Natural killer cell (primary cell): ENCODE data around the gene PLAU. TPM values are rescaled to one million over a fixed set of nuclear protein-coding genes. Genes with fewer than 3 reads are reported as not detected.
A peak's percentile ranks its signal among the peaks of the same experiment; 100 is the strongest.
"Not testable (repeated sequence)": the region's sequence is repeated elsewhere in the genome, so short reads cannot be mapped to it uniquely, and the experiment has no call there.

Source experiments
- ATAC-seq, 3 donors: fragments of 150-1000 bp in 2 of 3; fragments of 200-7000 bp in 1 of 3; cut with Tn5 transposase; 1 replicate in 1 of 3; 2 replicates in 2 of 3; pipeline ENCODE4 v1.10.0; 2021; ENCODE audit warnings: mild to moderate bottlenecking in 2 of 3, moderate library complexity in 2 of 3
- DNase-seq, 2 donors: peaks; one replicate each; pipeline versions ENCODE4 v3.0.0 to v3.0.0-alpha.2; 2013 to 2021; ENCODE audit warnings: mixed read lengths in 1 of 2
- H3K27ac ChIP-seq: one replicate; pipeline ENCODE4 v1.5.1; 2013; ENCODE audit warnings: mild to moderate bottlenecking, low read length
- H3K27me3 ChIP-seq: one replicate; pipeline ENCODE4 v1.6.1; 2013; ENCODE audit warnings: low read length; ENCODE audit not compliant: control insufficient read depth, insufficient read depth
- H3K36me3 ChIP-seq: one replicate; pipeline ENCODE4 v1.6.1; 2013; ENCODE audit warnings: low read length; ENCODE audit not compliant: control insufficient read depth, insufficient read depth
- H3K4me1 ChIP-seq: one replicate; pipeline ENCODE4 v1.6.1; 2013; ENCODE audit warnings: low read length; ENCODE audit not compliant: control insufficient read depth, insufficient read depth
- H3K4me3 ChIP-seq: one replicate; pipeline ENCODE4 v1.5.1; 2013; ENCODE audit warnings: low read length
- H3K9me3 ChIP-seq: one replicate; pipeline ENCODE4 v1.6.1; 2013; ENCODE audit warnings: low read length; ENCODE audit not compliant: control insufficient read depth, insufficient read depth
- H3K27ac Mint-ChIP-seq, 2 donors: one replicate each; pipeline ENCODE4 v1.8.0; 2022; ENCODE audit warnings: mild to moderate bottlenecking in 2 of 2, mixed read lengths in 2 of 2, moderate library complexity in 1 of 2
- H3K27me3 Mint-ChIP-seq, 2 donors: one replicate each; pipeline ENCODE4 v1.8.0; 2022; ENCODE audit warnings: low read depth in 2 of 2, mixed read lengths in 2 of 2
- H3K36me3 Mint-ChIP-seq: one replicate; pipeline ENCODE4 v1.8.0; 2022; ENCODE audit warnings: mixed read lengths
- H3K4me1 Mint-ChIP-seq, 2 donors: one replicate each; pipeline ENCODE4 v1.8.0; 2022; ENCODE audit warnings: mixed read lengths in 2 of 2
- H3K4me3 Mint-ChIP-seq: one replicate; pipeline ENCODE4 v1.8.0; 2022; ENCODE audit warnings: mild to moderate bottlenecking, moderate library complexity, mixed read lengths
- H3K9me3 Mint-ChIP-seq, 2 donors: one replicate each; pipeline ENCODE4 v1.8.0; 2022; ENCODE audit warnings: mixed read lengths in 2 of 2
- CTCF ChIP-seq: fragments of 200-600 bp; IDR thresholded peaks from one replicate; pipeline ENCODE4 v1.8.0; 2022; ENCODE audit warnings: antibody characterized with exemption
- WGBS: methylation state at CpG from one replicate; pipeline ENCODE4 v1.1.7; 2013; ENCODE audit warnings: missing lambda C conversion rate; ENCODE audit not compliant: insufficient coverage; 5-methylcytosine and 5-hydroxymethylcytosine counted together
- intact Hi-C: fragments of 100-400 bp; cut with micrococcal nuclease; formaldehyde crosslinking; loops from one replicate; pipeline ENCODE4 v1.14.2; 2022
- total RNA-seq, 4 donors: library from RNA; stranded (reverse); fragments of 120-200 nt in 1 of 4; gene quantifications; one replicate each; pipeline versions ENCODE4 v1.2.3 to v1.2.4, GENCODE V29; 2013 to 2022

The PLAU gene
- total RNA-seq, 3 donors from 2014 or later (not counting 1 experiment from before 2014, with no cell fraction given): 0.12 to 1.6 (median 0.32) TPM

GRCh38 chr10:73959484-73960243 lies 48.7 kb downstream of the PLAU start:
- H3K36me3 ChIP-seq: no peaks in the 10 kb centered on the region
- Mint-ChIP-seq H3K27me3 (no peaks in the 10 kb centered on the region), H3K4me1 (peaks cover 51 to 64% of the 10 kb centered on the region in 2 donors), H3K9me3 (no peaks in the 10 kb centered on the region), H3K36me3 (no peaks in the 10 kb centered on the region), H3K4me3 (peak overlapping the region; percentile 21), H3K27ac (peak overlapping the region; percentile 92 to 94)
- H3K4me1 ChIP-seq: peaks cover 59% of the 10 kb centered on the region
- no peaks in the 10 kb centered on the region for H3K9me3 ChIP-seq
- WGBS: 61% methylated on average over 6 of the region's 6 CpGs
- ATAC-seq: peak; percentile 7 to 24 (median 18)
- peak overlapping the region; percentile 78 for H3K27ac ChIP-seq
- no peak for DNase-seq
- no peak for TF ChIP-seq CTCF
- no peaks in the 10 kb centered on the region for H3K27me3 ChIP-seq
- no peak overlapping the region for H3K4me3 ChIP-seq
- intact Hi-C loops: loop anchor here (5.0 kb wide), 2 partner anchors 72 to 118 kb away; no protein-coding TSS in a partner anchor

GRCh38 chr10:73962386-73962785 lies 51.5 kb downstream of the PLAU start:
- 98% methylated on average over 2 of the region's 2 CpGs for WGBS
- no peaks in the 10 kb centered on the region for H3K9me3 Mint-ChIP-seq
- ATAC-seq (no peak), DNase-seq (no peak)
- H3K27ac Mint-ChIP-seq: no peak overlapping the region
- no peak overlapping the region for H3K27ac ChIP-seq
- intact Hi-C loops: no loop called here
- no peaks in the 10 kb centered on the region for H3K27me3 ChIP-seq
- no peaks in the 10 kb centered on the region for H3K27me3 Mint-ChIP-seq
- no peaks in the 10 kb centered on the region for H3K9me3 ChIP-seq
- no peaks in the 10 kb centered on the region for H3K36me3 Mint-ChIP-seq
- peaks cover 31 to 54% of the 10 kb centered on the region in 2 donors for H3K4me1 Mint-ChIP-seq
- TF ChIP-seq CTCF: no peak
- H3K4me3 ChIP-seq: no peak overlapping the region
- no peaks in the 10 kb centered on the region for H3K36me3 ChIP-seq
- H3K4me1 ChIP-seq: peaks cover 57% of the 10 kb centered on the region
- H3K4me3 Mint-ChIP-seq: no peak overlapping the region

DNA sequence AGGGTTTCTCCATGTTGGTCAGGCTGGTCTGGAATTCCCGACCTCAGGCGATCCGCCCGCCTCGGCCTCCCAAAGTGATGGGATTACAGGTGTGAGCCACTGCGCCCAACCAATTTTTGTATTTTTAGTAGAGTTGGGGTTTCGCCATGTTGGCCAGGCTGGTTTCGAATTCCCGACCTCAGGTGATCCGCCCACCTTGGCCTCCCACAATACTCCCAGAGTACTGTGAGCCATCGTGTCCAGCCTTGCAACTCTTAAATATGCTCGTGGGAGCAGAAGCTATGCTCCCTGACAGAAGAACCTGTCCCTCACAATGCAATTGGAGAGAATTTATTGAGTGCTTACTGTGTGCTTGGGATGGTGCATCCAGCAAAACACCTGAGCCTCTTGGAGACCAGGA lies 52.6 kb downstream of the PLAU start:
- H3K27ac Mint-ChIP-seq, ATAC-seq, H3K9me3 ChIP-seq, DNase-seq, H3K36me3 Mint-ChIP-seq, H3K9me3 Mint-ChIP-seq, intact Hi-C loops, H3K4me3 ChIP-seq, H3K27ac ChIP-seq, H3K27me3 ChIP-seq, H3K27me3 Mint-ChIP-seq, H3K4me3 Mint-ChIP-seq, H3K36me3 ChIP-seq: not testable (repeated sequence)
- H3K4me1 Mint-ChIP-seq: peaks cover 38 to 55% of the 10 kb centered on the region in 2 donors
- 93% methylated on average over 12 of the region's 12 CpGs for WGBS
- peaks cover 57% of the 10 kb centered on the region for H3K4me1 ChIP-seq

DNA sequence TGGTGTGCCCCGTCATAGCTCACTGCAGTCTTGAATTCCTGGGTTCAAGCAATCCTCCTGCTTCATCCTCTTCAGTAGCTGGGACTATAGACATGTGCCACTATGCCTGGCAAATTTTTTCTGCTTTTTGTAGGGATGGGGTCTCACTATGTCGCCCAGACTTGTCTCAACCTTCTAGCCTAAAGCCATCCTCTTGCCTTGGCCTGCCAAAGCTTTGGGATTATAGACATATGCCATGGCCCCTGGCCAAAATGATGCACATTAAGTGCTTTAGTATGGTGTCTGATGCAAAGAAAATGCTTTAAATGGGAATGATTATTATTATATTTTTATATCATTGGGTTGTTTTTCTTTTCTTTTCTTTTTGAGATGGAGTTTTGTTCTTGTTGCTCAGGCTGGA lies 53.8 kb downstream of the PLAU start:
- H3K27ac Mint-ChIP-seq: no peak overlapping the region
- TF ChIP-seq CTCF: no peak
- 96% methylated on average over 2 of the region's 2 CpGs for WGBS

DNA sequence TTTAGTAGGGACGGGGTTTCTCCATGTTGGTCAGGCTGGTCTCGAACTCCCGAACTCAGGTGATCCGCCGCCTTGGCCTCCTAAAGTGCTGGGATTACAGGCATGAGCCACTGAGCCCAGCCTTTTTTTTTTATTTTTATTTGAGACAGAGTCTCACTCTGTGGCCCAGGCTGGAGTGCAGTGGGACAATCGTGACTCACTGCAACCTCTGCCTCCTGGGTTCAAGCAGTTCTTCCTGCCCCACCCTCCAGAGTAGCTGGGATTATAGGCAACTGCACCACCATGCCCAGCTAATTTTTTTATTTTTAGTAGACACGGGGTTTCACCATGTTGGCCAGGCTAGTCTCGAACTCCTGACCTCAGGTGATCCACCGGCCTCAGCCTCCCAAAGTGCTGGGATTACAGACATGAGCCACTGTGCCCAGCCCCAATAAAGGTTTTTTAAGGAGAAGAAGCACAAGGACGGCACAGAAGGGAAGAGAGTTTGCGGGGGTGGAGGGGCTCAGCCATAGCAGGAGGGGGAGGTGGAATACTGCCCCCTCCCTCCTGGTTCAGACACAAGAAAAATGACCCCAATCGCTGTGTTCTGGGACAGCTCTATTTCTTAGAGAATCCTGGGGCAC lies 54.4 kb downstream of the PLAU start:
- H3K27ac ChIP-seq, H3K36me3 ChIP-seq, H3K27me3 ChIP-seq, DNase-seq, H3K4me3 Mint-ChIP-seq, ATAC-seq, intact Hi-C loops, H3K27me3 Mint-ChIP-seq, H3K36me3 Mint-ChIP-seq, H3K9me3 ChIP-seq, H3K9me3 Mint-ChIP-seq, H3K27ac Mint-ChIP-seq, H3K4me3 ChIP-seq: not testable (repeated sequence)
- peaks cover 38 to 52% of the 10 kb centered on the region in 2 donors for H3K4me1 Mint-ChIP-seq
- peaks cover 50% of the 10 kb centered on the region for H3K4me1 ChIP-seq
- 95% methylated on average over 12 of the region's 12 CpGs for WGBS

More for the DNA sequence above, 53.8 kb downstream of the PLAU start:
- no peaks in the 10 kb centered on the region for H3K36me3 ChIP-seq
- no peaks in the 10 kb centered on the region for H3K9me3 ChIP-seq
- H3K27me3 Mint-ChIP-seq: no peaks in the 10 kb centered on the region
- no peaks in the 10 kb centered on the region for H3K27me3 ChIP-seq
- H3K4me3 ChIP-seq: no peak overlapping the region
- no peak overlapping the region for H3K27ac ChIP-seq
- H3K4me1 Mint-ChIP-seq: peaks cover 40 to 55% of the 10 kb centered on the region in 2 donors
- ATAC-seq: no peak
- intact Hi-C loops: no loop called here
- no peaks in the 10 kb centered on the region for H3K9me3 Mint-ChIP-seq
- no peak for DNase-seq
- no peaks in the 10 kb centered on the region for H3K36me3 Mint-ChIP-seq
- peaks cover 56% of the 10 kb centered on the region for H3K4me1 ChIP-seq
- H3K4me3 Mint-ChIP-seq: no peak overlapping the region
